ENCODE measurements around the gene INPP4B. TPM values are rescaled to one million over a fixed set of nuclear protein-coding genes. Genes with fewer than 3 reads are reported as not detected.

Gene INPP4B
- total RNA-seq, 1 experiment from 2014 or later = 0.07 TPM

DNA sequence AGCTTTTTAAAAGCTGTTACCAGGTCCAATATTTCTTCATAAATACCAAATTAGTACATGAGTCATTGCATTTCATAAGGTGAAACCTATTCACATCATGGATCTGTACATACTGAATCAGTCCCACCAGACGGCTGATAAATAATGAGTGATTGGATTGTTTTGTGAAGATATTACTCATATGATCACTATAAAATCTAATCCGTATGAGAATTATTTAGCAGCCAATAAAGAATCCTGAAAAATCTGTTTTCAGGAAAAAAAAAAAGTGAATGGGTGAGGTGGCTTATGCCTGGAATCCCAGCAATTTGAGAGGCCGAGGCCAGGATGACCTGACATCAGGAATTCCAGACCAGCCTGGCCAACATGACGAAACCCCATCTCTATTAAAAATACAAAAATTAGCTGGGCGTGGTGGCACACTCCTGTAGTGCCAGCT, 438.1 kb downstream of the INPP4B start:
- Histone ChIP-seq H3K9ac (ENCODE audit: extremely low read depth, insufficient read length, low read length) (no peak overlapping the region), H2BK5ac (ENCODE audit: insufficient read length, low read length) (no peak overlapping the region), H3K14ac (ENCODE audit: insufficient read depth, low read length) (no peak overlapping the region), H3K4ac (ENCODE audit: low read depth, low read length) (no peak overlapping the region), H3K27me3 (ENCODE audit: insufficient read depth, low read length) (no peaks in the 10 kb centered on the region), H4K20me1 (ENCODE audit: control insufficient read depth, insufficient read depth, insufficient read length) (no peaks in the 10 kb centered on the region), H3K23me2 (ENCODE audit: insufficient read length, low read depth, low read length, poor library complexity, severe bottlenecking) (no peaks in the 10 kb centered on the region), H3K9me3 (ENCODE audit: control insufficient read depth, low read depth, low read length) (no peaks in the 10 kb centered on the region), H4K5ac (ENCODE audit: insufficient read length, low read depth, low read length) (no peak overlapping the region), H3K18ac (ENCODE audit: insufficient read length, low read depth, low read length) (no peak overlapping the region), H2BK12ac (ENCODE audit: insufficient read length, low read depth, low read length) (no peak overlapping the region), H3K79me1 (ENCODE audit: insufficient read depth, low read depth, low read length, poor library complexity, severe bottlenecking) (no peaks in the 10 kb centered on the region), H2AK5ac (ENCODE audit: insufficient read length, low read length) (no peak overlapping the region), H3K79me2 (ENCODE audit: insufficient read depth, low read length) (no peaks in the 10 kb centered on the region), H3K27ac (ENCODE audit: insufficient read length, low read depth, low read length) (no peak overlapping the region), H3K4me1 (ENCODE audit: insufficient read depth, low read length) (peaks cover 5% of the 10 kb centered on the region; the same call in 1 of the 2 replicates), H2BK120ac (ENCODE audit: low read depth, low read length, poor library complexity, severe bottlenecking) (no peak overlapping the region), H3K56ac (ENCODE audit: insufficient read length, low read depth, low read length) (no peak overlapping the region), H4K8ac (replicated peaks; ENCODE audit: insufficient read length, low read depth, low read length) (no peak overlapping the region), H4K91ac (ENCODE audit: insufficient read length, low read depth, low read length) (no peak overlapping the region), H2AFZ (ENCODE audit: low read length) (no peak overlapping the region), H3T11ph (ENCODE audit: low read length) (no peak overlapping the region), H3K23ac (ENCODE audit: insufficient read length, low read depth, low read length) (no peak overlapping the region), H2BK15ac (ENCODE audit: low read depth, low read length) (no peak overlapping the region), H2BK20ac (ENCODE audit: low read depth, low read length, poor library complexity, severe bottlenecking) (no peak overlapping the region), H3K4me2 (ENCODE audit: insufficient read depth, insufficient read length, low read length) (no peak overlapping the region)
- H3K4me3 Mint-ChIP-seq = no peak overlapping the region
- no peak overlapping the region for H3K27ac Mint-ChIP-seq
- WGBS (ENCODE audit: extremely low coverage, insufficient read length, low lambda C conversion rate) = no CpG with 5 or more reads among the region's 5 CpGs
- H3K4me1 Mint-ChIP-seq = peaks cover 26 to 32% of the 10 kb centered on the region in 2 experiments
- H3K36me3 Mint-ChIP-seq (ENCODE audit: insufficient read depth in 1 of 3, low read depth in 3 of 3) = no peaks in the 10 kb centered on the region
- H3K9me3 Mint-ChIP-seq = no peaks in the 10 kb centered on the region
- TF ChIP-seq CTCF (conservative IDR thresholded peaks at IDR 0.05) = no peak
- no peak for DNase-seq
- H3K27me3 Mint-ChIP-seq (ENCODE audit: low read depth) = no peaks in the 10 kb centered on the region

Data from H9 (cell line).